MCF 10A (cell line): ENCODE results near the gene ABCB6. TPM values are rescaled to one million over a fixed set of nuclear protein-coding genes. Genes with fewer than 3 reads are reported as not detected.
A peak's percentile ranks its signal among the peaks of the same experiment; 100 is the strongest.

ENCODE experiments used
- BruUV-seq: library from RNA; stranded (reverse); fragments of 400-500 nt; replicated peaks from 2 replicates; lab custom pipeline; 2021; lab: Mats Ljungman, UMichigan
- CTCF ChIA-PET: fragments of 300-600 bp; sonication (Branson Sonifier 250); formaldehyde crosslinking; extraction: SDS; loops from one replicate; lab custom pipeline; 2021; ENCODE audit warnings: antibody characterized with exemption, inconsistent platforms; lab: Yijun Ruan, JAX
- POLR2A ChIA-PET: fragments of 300-600, 350-650 bp; sonication (Branson Sonifier 250); formaldehyde crosslinking; extraction: SDS; loops from one replicate; lab custom pipeline; 2020; ENCODE audit warnings: antibody characterized with exemption, inconsistent platforms; lab: Yijun Ruan, JAX
- DNase-seq: peaks from one replicate; pipeline ENCODE4 v3.0.0-alpha.2; 2018; ENCODE audit not compliant: unreplicated experiment
- H3K27ac Mint-ChIP-seq: one replicate; pipeline ENCODE4 v1.8.0; 2022; ENCODE audit warnings: mild to moderate bottlenecking, low read depth, mixed read lengths; ENCODE audit not compliant: unreplicated experiment
- H3K27me3 Mint-ChIP-seq: one replicate; pipeline ENCODE4 v1.8.0; 2022; ENCODE audit warnings: mixed read lengths; ENCODE audit not compliant: insufficient read depth, unreplicated experiment
- H3K36me3 Mint-ChIP-seq: one replicate; pipeline ENCODE4 v1.8.0; 2022; ENCODE audit warnings: mild to moderate bottlenecking, moderate library complexity, mixed read lengths; ENCODE audit not compliant: insufficient read depth, unreplicated experiment
- H3K4me1 Mint-ChIP-seq: one replicate; pipeline ENCODE4 v1.8.0; 2022; ENCODE audit warnings: mixed read lengths; ENCODE audit not compliant: insufficient read depth, unreplicated experiment
- H3K4me3 Mint-ChIP-seq: one replicate; pipeline ENCODE4 v1.8.0; 2022; ENCODE audit warnings: mild to moderate bottlenecking, moderate library complexity, mixed read lengths; ENCODE audit not compliant: unreplicated experiment
- H3K9me3 Mint-ChIP-seq: one replicate; pipeline ENCODE4 v1.8.0; 2022; ENCODE audit warnings: mixed read lengths; ENCODE audit not compliant: unreplicated experiment
- intact Hi-C: fragments of 100-400 bp; cut with micrococcal nuclease; formaldehyde crosslinking; loops from 2 replicates; pipeline ENCODE4 v1.14.1; 2022
- total RNA-seq: library from RNA; stranded (reverse); gene quantifications from 2 replicates; pipeline ENCODE4 v1.2.3, GENCODE V29; 2022
- TF ChIP-seq, protein P1 (sequence below): fragments of 200-600 bp; IDR thresholded peaks from one replicate; pipeline ENCODE4 v1.8.0; 2022; ENCODE audit warnings: antibody characterized with exemption, mild to moderate bottlenecking; ENCODE audit not compliant: unreplicated experiment

The ABCB6 gene
- total RNA-seq, 1 experiment from 2014 or later = 18.8 TPM

- intact Hi-C loops = no loop called here
- DNase-seq = no peak
- ChIA-PET POLR2A (interaction anchor here (1.2 to 6.3 kb wide), 4 partner anchors 8 to 44 kb away, joined by 3 to 127 read pairs (median 54); partner anchors contain the start of genes ANKZF1, ATG9A, CNPPD1 and GLB1L), CTCF (interaction anchor here (0.7 to 2.9 kb wide), 6 partner anchors 24 to 74 kb away, joined by 3 to 17 read pairs (median 3); partner anchors contain the start of genes GLB1L and STK16)
- Mint-ChIP-seq H3K4me1 (no peaks in the 10 kb centered on the region), H3K36me3 (peaks cover 43% of the 10 kb centered on the region), H3K27ac (no peak overlapping the region), H3K4me3 (no peak overlapping the region), H3K27me3 (no peaks in the 10 kb centered on the region), H3K9me3 (no peaks in the 10 kb centered on the region)
- no TSS peak for BruUV-seq
- TF ChIP-seq, protein P1, sequence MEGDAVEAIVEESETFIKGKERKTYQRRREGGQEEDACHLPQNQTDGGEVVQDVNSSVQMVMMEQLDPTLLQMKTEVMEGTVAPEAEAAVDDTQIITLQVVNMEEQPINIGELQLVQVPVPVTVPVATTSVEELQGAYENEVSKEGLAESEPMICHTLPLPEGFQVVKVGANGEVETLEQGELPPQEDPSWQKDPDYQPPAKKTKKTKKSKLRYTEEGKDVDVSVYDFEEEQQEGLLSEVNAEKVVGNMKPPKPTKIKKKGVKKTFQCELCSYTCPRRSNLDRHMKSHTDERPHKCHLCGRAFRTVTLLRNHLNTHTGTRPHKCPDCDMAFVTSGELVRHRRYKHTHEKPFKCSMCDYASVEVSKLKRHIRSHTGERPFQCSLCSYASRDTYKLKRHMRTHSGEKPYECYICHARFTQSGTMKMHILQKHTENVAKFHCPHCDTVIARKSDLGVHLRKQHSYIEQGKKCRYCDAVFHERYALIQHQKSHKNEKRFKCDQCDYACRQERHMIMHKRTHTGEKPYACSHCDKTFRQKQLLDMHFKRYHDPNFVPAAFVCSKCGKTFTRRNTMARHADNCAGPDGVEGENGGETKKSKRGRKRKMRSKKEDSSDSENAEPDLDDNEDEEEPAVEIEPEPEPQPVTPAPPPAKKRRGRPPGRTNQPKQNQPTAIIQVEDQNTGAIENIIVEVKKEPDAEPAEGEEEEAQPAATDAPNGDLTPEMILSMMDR = no peak
These were observed 2.1 kb upstream of the ABCB6 start for GRCh38 chr2:219220652-219221402.

DNA sequence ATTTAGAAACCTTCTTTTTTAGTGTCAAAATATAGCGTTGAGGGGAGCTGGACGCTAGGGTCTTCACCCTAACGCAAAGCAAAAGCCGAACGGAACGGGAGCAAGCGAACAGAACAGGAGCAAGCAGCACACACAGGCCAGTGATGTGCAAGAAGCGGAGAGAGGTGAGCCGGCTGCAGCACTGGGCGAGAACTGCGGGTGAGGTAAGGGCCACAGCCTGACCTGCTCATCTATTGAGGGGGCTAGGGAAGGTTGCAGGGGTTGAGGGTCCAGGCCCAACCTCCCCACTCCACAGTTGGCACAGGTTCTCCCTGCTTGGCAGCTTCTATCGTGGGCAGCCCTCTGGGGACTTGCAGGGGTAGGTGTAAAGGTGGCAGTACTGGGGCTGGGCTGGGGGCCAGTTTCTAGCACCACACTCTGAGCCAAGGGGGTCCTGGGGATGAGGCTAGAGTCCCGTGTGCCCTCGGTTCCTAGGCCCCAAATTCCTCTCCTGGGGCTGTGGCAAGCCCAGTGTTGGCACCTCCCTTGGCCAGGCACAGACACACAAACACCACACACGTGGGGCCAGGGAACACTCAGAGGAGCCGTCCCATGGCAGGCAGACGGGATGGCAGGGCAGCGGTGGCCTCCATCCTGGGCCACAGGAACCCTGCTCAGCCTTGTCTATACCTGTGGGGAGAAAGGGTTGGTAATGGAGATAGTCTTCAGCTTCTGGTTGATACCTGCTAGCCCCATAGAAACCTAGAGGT is 1.2 kb upstream of the ABCB6 start:
- no peak overlapping the region for H3K27ac Mint-ChIP-seq
- POLR2A ChIA-PET = interaction anchor here (1.2 to 6.3 kb wide), 6 partner anchors 9 to 59 kb away, joined by 3 to 127 read pairs (median 54); partner anchors contain the start of genes ANKZF1, ATG9A, CNPPD1 and DNAJB2
- no peaks in the 10 kb centered on the region for H3K27me3 Mint-ChIP-seq
- no peaks in the 10 kb centered on the region for H3K9me3 Mint-ChIP-seq
- no peaks in the 10 kb centered on the region for H3K4me1 Mint-ChIP-seq
- peaks cover 38% of the 10 kb centered on the region for H3K36me3 Mint-ChIP-seq
- no TSS peak for BruUV-seq
- intact Hi-C loops = loop anchor here (2.0 kb wide), 2 partner anchors 33 to 79 kb away; partner anchors contain the start of genes TUBA4A and TUBA4B
- H3K4me3 Mint-ChIP-seq = no peak overlapping the region
- TF ChIP-seq, protein P1 = no peak
- CTCF ChIA-PET = interaction anchor here (0.7 to 5.2 kb wide), 8 partner anchors 23 to 78 kb away, joined by 3 to 24 read pairs (median 3); partner anchors contain the start of genes GLB1L and STK16
- DNase-seq = no peak

GRCh38 chr2:219218217-219218731 is 484 bp downstream of the ABCB6 start:
- Mint-ChIP-seq H3K36me3 (peaks cover 41% of the 10 kb centered on the region), H3K9me3 (no peaks in the 10 kb centered on the region), H3K4me1 (no peaks in the 10 kb centered on the region), H3K27me3 (no peaks in the 10 kb centered on the region), H3K4me3 (peak overlapping the region; percentile 82), H3K27ac (peak overlapping the region; percentile 83)
- peak; percentile 66 for DNase-seq
- intact Hi-C loops = loop anchor here (2.0 kb wide), 2 partner anchors 35 to 81 kb away; partner anchors contain the start of genes TUBA4A and TUBA4B
- no TSS peak for BruUV-seq
- CTCF ChIA-PET = interaction anchor here (0.7 to 5.2 kb wide), 10 partner anchors 9 to 200 kb away, joined by 3 to 24 read pairs (median 4); partner anchors contain the start of gene TUBA4B
- POLR2A ChIA-PET = interaction anchor here (1.0 to 6.3 kb wide), 18 partner anchors 10 to 169 kb away, joined by 3 to 127 read pairs (median 6); partner anchors contain the start of genes ANKZF1, ATG9A, CNPPD1 and DNAJB2
- TF ChIP-seq, protein P1 = no peak
